HEK293T (cell line): ENCODE measurements around the gene SERTAD4.

Experiments used
- ELF4 ChIP-seq: fragments of 450-650 bp; IDR thresholded peaks from 2 replicates; pipeline ENCODE4 v1.6.1; 2017; ENCODE audit warnings: antibody characterized with exemption
- SP1 ChIP-seq: fragments of 450-650 bp; IDR thresholded peaks from 2 replicates; pipeline ENCODE4 v1.6.1; 2017
- SUZ12 ChIP-seq: fragments of 450-650 bp; IDR thresholded peaks from 2 replicates; pipeline ENCODE4 v1.6.1; 2016; ENCODE audit warnings: mild to moderate bottlenecking

- TF ChIP-seq ELF4, result no peak
- no peak for TF ChIP-seq SUZ12
- no peak for TF ChIP-seq SP1
Measured at GRCh38 chr1:210263963-210264362, 31.4 kb downstream of the SERTAD4 start.
